ELR (cell line): ENCODE results near the gene ANKRD11.

Experiments used
- DNase-seq: peaks from one replicate; pipeline ENCODE4 v3.0.0-alpha.2; 2015; ENCODE audit warnings: low read depth

The ANKRD11 gene

GRCh38 chr16:89232107-89232506 lies 258.3 kb downstream of the ANKRD11 start:
- no peak for DNase-seq

DNA sequence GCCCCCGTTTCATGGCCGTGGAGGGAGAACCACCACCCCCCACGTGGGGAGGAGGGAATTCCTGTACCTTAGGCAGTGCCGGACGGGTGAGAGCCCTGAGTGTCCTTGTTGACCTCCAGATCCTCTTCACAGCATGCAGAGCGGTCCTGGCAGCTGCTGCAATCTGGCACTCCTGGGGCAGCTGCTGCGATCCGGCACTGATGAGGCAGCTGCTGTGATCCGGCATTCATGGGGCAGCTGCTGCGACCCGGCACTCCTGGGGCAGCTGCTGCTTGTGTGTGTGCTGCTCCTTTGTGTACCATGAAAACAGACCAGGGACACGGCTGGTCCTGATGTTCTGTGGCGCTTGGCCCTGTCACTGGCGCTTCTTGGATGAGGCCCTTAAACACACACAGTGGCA lies 260.1 kb downstream of the ANKRD11 start:
- no peak for DNase-seq

DNA sequence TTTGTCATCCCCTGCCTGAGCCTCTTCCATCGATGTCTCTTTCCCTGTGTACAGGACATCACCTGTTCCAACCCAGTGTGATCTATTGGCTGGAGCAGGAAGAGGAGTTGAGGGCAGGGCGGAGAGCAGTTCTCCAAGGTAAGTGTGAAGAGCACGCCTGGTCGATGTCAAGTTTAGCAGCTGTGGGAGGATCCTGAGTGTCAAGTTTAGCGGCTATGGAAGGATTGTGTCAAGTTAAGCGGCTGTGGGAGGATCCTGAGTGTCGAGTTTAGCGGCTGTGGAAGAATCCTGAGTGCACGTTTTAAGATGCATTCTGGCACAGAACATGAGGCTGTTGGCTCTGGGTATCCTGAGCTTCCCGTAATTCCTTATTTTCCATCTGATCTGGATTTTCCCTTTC lies 265.7 kb downstream of the ANKRD11 start:
- DNase-seq, result no peak

DNA sequence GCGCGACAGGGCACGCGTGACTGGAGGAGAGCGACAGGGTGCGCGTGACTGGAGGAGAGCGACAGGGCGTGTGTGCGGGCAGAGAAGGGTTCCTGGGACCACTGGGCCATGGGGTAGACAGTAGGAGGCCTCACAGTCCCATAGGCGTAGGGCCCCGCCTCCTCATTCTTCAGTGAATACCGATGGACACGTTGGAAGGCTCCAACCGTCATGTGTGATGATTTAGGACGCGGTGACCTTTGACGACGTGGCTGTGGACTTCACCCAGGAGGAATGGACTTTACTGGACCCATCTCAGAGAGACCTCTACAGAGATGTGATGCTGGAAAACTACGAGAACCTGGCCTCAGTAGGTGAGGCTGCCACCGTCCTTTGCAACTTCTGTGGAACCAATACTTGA lies 267.4 kb downstream of the ANKRD11 start:
- DNase-seq, result no peak

- no peak for DNase-seq
Measured at GRCh38 chr16:89221604-89222003, 268.8 kb downstream of the ANKRD11 start.

- no peak for DNase-seq
Measured at GRCh38 chr16:89219365-89219764, 271.0 kb downstream of the ANKRD11 start.
